IMR-90 (cell line): ENCODE measurements around the gene MR1.

Source experiments
- CEBPB ChIP-seq: IDR thresholded peaks from 2 replicates; pipeline ENCODE4 v1.6.1; 2012; ENCODE audit warnings: low read depth, low read length, improper control_type of control experiment
- POLR2A ChIP-seq: IDR thresholded peaks from 2 replicates; pipeline ENCODE4 v1.6.1; 2012; ENCODE audit warnings: mild to moderate bottlenecking, low read depth, low read length
- RFX5 ChIP-seq: IDR thresholded peaks from 2 replicates; pipeline ENCODE4 v1.8.0; 2012; ENCODE audit warnings: low read depth, mild to moderate bottlenecking, low read length, moderate library complexity
- SMC3 ChIP-seq: fragments of 150-350 bp; IDR thresholded peaks from 2 replicates; pipeline ENCODE4 v1.6.1; 2016; ENCODE audit warnings: low read depth, mild to moderate bottlenecking, antibody characterized with exemption, low read length, moderate library complexity
- TF ChIP-seq, protein P1 (sequence below): conservative IDR thresholded peaks from 2 replicates; pipeline ENCODE4 v1.5.1; 2012; ENCODE audit warnings: mild to moderate bottlenecking, low read depth, low read length, improper control_type of control experiment

DNA sequence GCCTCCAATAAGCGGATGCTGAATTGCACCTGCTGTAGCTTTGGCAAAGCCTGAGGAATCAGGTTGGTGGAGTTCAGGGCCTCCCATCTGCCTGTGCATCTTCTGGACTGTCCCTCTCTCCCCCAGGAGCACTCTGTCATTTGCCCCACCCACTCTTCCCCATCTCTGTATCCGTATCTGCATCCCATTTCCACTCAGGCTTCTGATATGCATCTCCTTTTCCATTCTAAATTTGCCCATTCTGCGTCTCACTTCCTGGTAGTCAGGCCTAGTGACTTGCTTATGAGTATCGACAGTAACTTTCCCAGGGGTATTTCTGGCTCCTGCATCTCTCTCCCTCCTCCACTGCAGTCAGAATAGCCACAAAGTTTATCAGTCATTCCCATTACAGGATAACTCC is 15.6 kb downstream of the MR1 start:
- TF ChIP-seq, protein P1, sequence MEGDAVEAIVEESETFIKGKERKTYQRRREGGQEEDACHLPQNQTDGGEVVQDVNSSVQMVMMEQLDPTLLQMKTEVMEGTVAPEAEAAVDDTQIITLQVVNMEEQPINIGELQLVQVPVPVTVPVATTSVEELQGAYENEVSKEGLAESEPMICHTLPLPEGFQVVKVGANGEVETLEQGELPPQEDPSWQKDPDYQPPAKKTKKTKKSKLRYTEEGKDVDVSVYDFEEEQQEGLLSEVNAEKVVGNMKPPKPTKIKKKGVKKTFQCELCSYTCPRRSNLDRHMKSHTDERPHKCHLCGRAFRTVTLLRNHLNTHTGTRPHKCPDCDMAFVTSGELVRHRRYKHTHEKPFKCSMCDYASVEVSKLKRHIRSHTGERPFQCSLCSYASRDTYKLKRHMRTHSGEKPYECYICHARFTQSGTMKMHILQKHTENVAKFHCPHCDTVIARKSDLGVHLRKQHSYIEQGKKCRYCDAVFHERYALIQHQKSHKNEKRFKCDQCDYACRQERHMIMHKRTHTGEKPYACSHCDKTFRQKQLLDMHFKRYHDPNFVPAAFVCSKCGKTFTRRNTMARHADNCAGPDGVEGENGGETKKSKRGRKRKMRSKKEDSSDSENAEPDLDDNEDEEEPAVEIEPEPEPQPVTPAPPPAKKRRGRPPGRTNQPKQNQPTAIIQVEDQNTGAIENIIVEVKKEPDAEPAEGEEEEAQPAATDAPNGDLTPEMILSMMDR, result no peak
- TF ChIP-seq POLR2A, result no peak
- TF ChIP-seq SMC3, result no peak
- no peak for TF ChIP-seq CEBPB
- no peak for TF ChIP-seq RFX5
